CD4-positive, alpha-beta T cell (primary cell): ENCODE data around the gene REL. TPM values are rescaled to one million over a fixed set of nuclear protein-coding genes. Genes with fewer than 3 reads are reported as not detected.

ENCODE experiments used
- ATAC-seq: fragments of 200-7000 bp; cut with Tn5 transposase; one replicate; pipeline ENCODE4 v1.10.0; 2022; ENCODE audit warnings: mild to moderate bottlenecking; ENCODE audit not compliant: poor library complexity
- CTCF ChIA-PET: fragments of 350-600 bp; sonication (Branson Sonifier 250); formaldehyde crosslinking; loops from one replicate; lab custom pipeline; 2021; ENCODE audit warnings: antibody characterized with exemption, inconsistent platforms; lab: Charles Lee
- POLR2A ChIA-PET: fragments of 350-600 bp; sonication (Branson Sonifier 250); formaldehyde crosslinking; loops from one replicate; lab custom pipeline; 2021; ENCODE audit warnings: antibody characterized with exemption, inconsistent platforms; lab: Charles Lee
- DNase-seq, 14 experiments: peaks; one replicate each; pipeline ENCODE4 v3.0.0-alpha.2; 2013 to 2020; ENCODE audit warnings: mixed read lengths in 2 of 14
- H3K27ac ChIP-seq, 2 donors: one replicate each; pipeline versions ENCODE4 v1.5.1 to v1.7.0; 2013; ENCODE audit warnings: low read length in 2 of 2, low read depth in 1 of 2, mild to moderate bottlenecking in 1 of 2
- H3K27me3 ChIP-seq, 2 experiments: 1 replicate in 1 of 2; 2 replicates in 1 of 2; pipeline versions ENCODE4 v1.6.1 to v1.7.0; 2013; ENCODE audit warnings: low read length in 2 of 2, control low read depth in 1 of 2, mild to moderate bottlenecking in 1 of 2, moderate library complexity in 1 of 2; ENCODE audit not compliant: insufficient read depth in 2 of 2, control insufficient read depth in 1 of 2
- H3K36me3 ChIP-seq: one replicate; pipeline ENCODE4 v1.6.1; 2013; ENCODE audit warnings: low read length, control low read depth; ENCODE audit not compliant: insufficient read depth
- H3K4me1 ChIP-seq: one replicate; pipeline ENCODE4 v1.6.1; 2013; ENCODE audit warnings: low read length, control low read depth; ENCODE audit not compliant: insufficient read depth
- H3K4me3 ChIP-seq: one replicate; pipeline ENCODE4 v1.5.1; 2013; ENCODE audit warnings: mild to moderate bottlenecking, low read length, moderate library complexity
- H3K9me3 ChIP-seq, 2 experiments: 1 replicate in 1 of 2; 2 replicates in 1 of 2; pipeline versions ENCODE4 v1.6.1 to v1.7.0; 2013; ENCODE audit warnings: low read length in 2 of 2, mild to moderate bottlenecking in 2 of 2, control low read depth in 1 of 2, moderate library complexity in 1 of 2; ENCODE audit not compliant: control insufficient read depth in 1 of 2, insufficient read depth in 1 of 2
- H3K27ac Mint-ChIP-seq: one replicate; pipeline ENCODE4 v1.8.0; 2020; ENCODE audit warnings: mixed read lengths
- H3K27me3 Mint-ChIP-seq: one replicate; pipeline ENCODE4 v1.8.0; 2021; ENCODE audit warnings: mixed read lengths
- H3K36me3 Mint-ChIP-seq: one replicate; pipeline ENCODE4 v1.8.0; 2021; ENCODE audit warnings: low read depth, mixed read lengths
- H3K4me1 Mint-ChIP-seq: one replicate; pipeline ENCODE4 v1.8.0; 2021; ENCODE audit warnings: low read depth, mixed read lengths
- H3K4me3 Mint-ChIP-seq: one replicate; pipeline ENCODE4 v1.8.0; 2020; ENCODE audit warnings: mild to moderate bottlenecking, mixed read lengths
- H3K9me3 Mint-ChIP-seq: one replicate; pipeline ENCODE4 v1.8.0; 2020; ENCODE audit warnings: mixed read lengths
- intact Hi-C, 2 experiments: fragments of 100-400 bp; cut with DNase I in 1 of 2; cut with micrococcal nuclease in 1 of 2; formaldehyde crosslinking; loops; one replicate each; pipeline versions ENCODE4 v1.15.1 to v1.9.0; 2023 to 2025; cut with DNase I, micrococcal nuclease
- total RNA-seq, 174 experiments: library from RNA in 2 of 174; stranded (reverse) in 2 of 174; gene quantifications; one replicate each; pipeline ENCODE4 v1.2.3 and lab custom pipeline; 2021 to 2026
- TF ChIP-seq, protein P1 (sequence below): fragments of 200-600 bp; IDR thresholded peaks from one replicate; pipeline ENCODE4 v1.8.0; 2022; ENCODE audit warnings: antibody characterized with exemption, mild to moderate bottlenecking

Gene REL
- total RNA-seq, 2 experiments from 2014 or later: 91.9 to 99.9 TPM

DNA sequence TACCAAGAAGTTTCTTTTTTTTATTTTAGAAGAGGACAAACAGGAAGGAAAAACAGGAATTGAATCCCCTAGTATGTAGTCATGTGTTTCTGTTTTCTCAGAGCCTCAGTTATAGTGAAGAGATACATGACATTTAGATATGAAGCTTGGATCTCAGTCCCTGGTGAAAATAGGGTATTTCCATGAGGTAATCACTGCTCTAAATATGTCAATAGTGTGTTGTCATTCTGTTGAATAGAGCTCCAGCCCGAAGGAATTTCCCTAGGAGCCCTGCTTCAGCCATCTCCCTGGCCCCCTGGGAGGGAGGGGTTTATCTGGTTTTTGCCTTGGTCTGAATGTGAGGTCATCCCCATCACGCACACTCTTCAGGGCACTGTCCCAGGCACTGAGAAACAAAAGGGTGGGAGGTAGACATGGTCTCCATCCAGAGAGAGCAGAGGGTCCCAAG is 47.1 kb upstream of the REL start:
- no peaks in the 10 kb centered on the region for H3K36me3 Mint-ChIP-seq
- H3K4me1 ChIP-seq: no peaks in the 10 kb centered on the region
- no peak for ATAC-seq
- H3K27me3 Mint-ChIP-seq: no peaks in the 10 kb centered on the region
- POLR2A ChIA-PET: no interaction called here
- no peak overlapping the region for H3K4me3 Mint-ChIP-seq
- H3K27ac Mint-ChIP-seq: no peak overlapping the region
- no peaks in the 10 kb centered on the region for H3K36me3 ChIP-seq
- no peak overlapping the region for H3K27ac ChIP-seq
- H3K9me3 ChIP-seq: no peaks in the 10 kb centered on the region
- H3K4me1 Mint-ChIP-seq: no peaks in the 10 kb centered on the region
- peak in 2 of 14 experiments; percentile 46 to 60 for DNase-seq
- intact Hi-C loops: no loop called here
- TF ChIP-seq, protein P1, sequence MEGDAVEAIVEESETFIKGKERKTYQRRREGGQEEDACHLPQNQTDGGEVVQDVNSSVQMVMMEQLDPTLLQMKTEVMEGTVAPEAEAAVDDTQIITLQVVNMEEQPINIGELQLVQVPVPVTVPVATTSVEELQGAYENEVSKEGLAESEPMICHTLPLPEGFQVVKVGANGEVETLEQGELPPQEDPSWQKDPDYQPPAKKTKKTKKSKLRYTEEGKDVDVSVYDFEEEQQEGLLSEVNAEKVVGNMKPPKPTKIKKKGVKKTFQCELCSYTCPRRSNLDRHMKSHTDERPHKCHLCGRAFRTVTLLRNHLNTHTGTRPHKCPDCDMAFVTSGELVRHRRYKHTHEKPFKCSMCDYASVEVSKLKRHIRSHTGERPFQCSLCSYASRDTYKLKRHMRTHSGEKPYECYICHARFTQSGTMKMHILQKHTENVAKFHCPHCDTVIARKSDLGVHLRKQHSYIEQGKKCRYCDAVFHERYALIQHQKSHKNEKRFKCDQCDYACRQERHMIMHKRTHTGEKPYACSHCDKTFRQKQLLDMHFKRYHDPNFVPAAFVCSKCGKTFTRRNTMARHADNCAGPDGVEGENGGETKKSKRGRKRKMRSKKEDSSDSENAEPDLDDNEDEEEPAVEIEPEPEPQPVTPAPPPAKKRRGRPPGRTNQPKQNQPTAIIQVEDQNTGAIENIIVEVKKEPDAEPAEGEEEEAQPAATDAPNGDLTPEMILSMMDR: no peak
- H3K27me3 ChIP-seq: no peaks in the 10 kb centered on the region
- CTCF ChIA-PET: no interaction called here
- H3K9me3 Mint-ChIP-seq: no peaks in the 10 kb centered on the region
- no peak overlapping the region for H3K4me3 ChIP-seq

- no peaks in the 10 kb centered on the region for H3K36me3 Mint-ChIP-seq
- ChIA-PET CTCF (interaction anchor here (0.6 to 1.1 kb wide), 2 partner anchors 31 to 137 kb away, joined by 3 to 4 read pairs; no protein-coding TSS in a partner anchor), POLR2A (no interaction called here)
- DNase-seq (no peak), ATAC-seq (no peak)
- no peaks in the 10 kb centered on the region for H3K9me3 Mint-ChIP-seq
- H3K4me3 Mint-ChIP-seq: no peak overlapping the region
- Histone ChIP-seq H3K36me3 (no peaks in the 10 kb centered on the region), H3K27me3 (no peaks in the 10 kb centered on the region), H3K4me3 (no peak overlapping the region), H3K9me3 (no peaks in the 10 kb centered on the region), H3K4me1 (peaks cover 11% of the 10 kb centered on the region), H3K27ac (no peak overlapping the region)
- no peaks in the 10 kb centered on the region for H3K27me3 Mint-ChIP-seq
- H3K4me1 Mint-ChIP-seq: peaks cover 11% of the 10 kb centered on the region
- intact Hi-C loops: no loop called here
- TF ChIP-seq, protein P1: no peak
- no peak overlapping the region for H3K27ac Mint-ChIP-seq
Observed at GRCh38 chr2:60836491-60836890, 44.9 kb upstream of the REL start.

- no peaks in the 10 kb centered on the region for H3K36me3 Mint-ChIP-seq
Observed at GRCh38 chr2:60837123-60837522, 44.3 kb upstream of the REL start.

More at GRCh38 chr2:60837123-60837522, 44.3 kb upstream of the REL start:
- Histone ChIP-seq H3K27me3 (no peaks in the 10 kb centered on the region), H3K27ac (no peak overlapping the region), H3K4me1 (peaks cover 13% of the 10 kb centered on the region), H3K4me3 (no peak overlapping the region), H3K36me3 (no peaks in the 10 kb centered on the region), H3K9me3 (no peaks in the 10 kb centered on the region)
- DNase-seq: no peak
- ChIA-PET CTCF (interaction anchor here (1.1 kb wide), 1 partner anchor 32 kb away, joined by 4 read pairs; no protein-coding TSS in a partner anchor), POLR2A (no interaction called here)
- ATAC-seq: no peak
- Mint-ChIP-seq H3K4me3 (no peak overlapping the region), H3K27me3 (no peaks in the 10 kb centered on the region), H3K27ac (no peak overlapping the region), H3K4me1 (peaks cover 11% of the 10 kb centered on the region), H3K9me3 (no peaks in the 10 kb centered on the region)
- TF ChIP-seq, protein P1: no peak
- intact Hi-C loops: no loop called here
